A549 (cell line): ENCODE results near the gene SALL4.
"Not testable (repeated sequence)": the region's sequence is repeated elsewhere in the genome, so short reads cannot be mapped to it uniquely, and the experiment has no call there.

ENCODE experiments used
- CHD4 ChIP-seq: fragments of 200-600 bp; sonication (generic); IDR thresholded peaks from 2 replicates; pipeline ENCODE4 v1.6.1; 2016; ENCODE audit warnings: antibody characterized with exemption, mild to moderate bottlenecking, borderline replicate concordance
- CTCF ChIP-seq: fragments of >200 bp; sonication (Bioruptor Twin); formaldehyde crosslinking; IDR thresholded peaks from 3 replicates; pipeline ENCODE4 v1.5.1; 2016
- EP300 ChIP-seq, 2 experiments: fragments of >200 bp; sonication (Bioruptor Twin); formaldehyde crosslinking; IDR thresholded peaks; 2 replicates in 1 of 2; 3 replicates in 1 of 2; pipeline ENCODE4 v1.6.1; 2016 to 2017
- KDM5A ChIP-seq: fragments of 200-600 bp; sonication (generic); IDR thresholded peaks from 2 replicates; pipeline ENCODE4 v1.6.1; 2016; ENCODE audit warnings: antibody characterized with exemption, mild to moderate bottlenecking
- MAFK ChIP-seq: fragments of 450-650 bp; IDR thresholded peaks from 2 replicates; pipeline ENCODE4 v1.6.1; 2014; ENCODE audit not compliant: partially characterized antibody
- NPAS2 ChIP-seq: fragments of 250-450 bp; sonication (Bioruptor Pico); IDR thresholded peaks from 2 replicates; pipeline ENCODE4 v1.8.0; 2022; ENCODE audit warnings: mild to moderate bottlenecking, moderate library complexity, borderline replicate concordance
- POLR2A ChIP-seq: IDR thresholded peaks from 2 replicates; pipeline ENCODE4 v1.6.1; 2012; ENCODE audit warnings: mild to moderate bottlenecking, low read length
- RCOR1 ChIP-seq: fragments of 150-350 bp; IDR thresholded peaks from 2 replicates; pipeline ENCODE4 v1.6.1; 2014; ENCODE audit warnings: antibody characterized with exemption, low read length, low read depth
- SREBF2 ChIP-seq: fragments of 450-650 bp; IDR thresholded peaks from 2 replicates; pipeline ENCODE4 v1.6.1; 2014; ENCODE audit warnings: mild to moderate bottlenecking, moderate library complexity

GRCh38 chr20:51753220-51753619 lies 49.1 kb downstream of the SALL4 start:
- TF ChIP-seq CTCF; SREBF2; CHD4; RCOR1; POLR2A; MAFK; KDM5A; NPAS2; EP300 (IDR thresholded peaks at IDR 0.05): not testable (repeated sequence)
